Cardiac septum (tissue), 1 donor: Measurements from ENCODE around the gene ALX1. TPM values are rescaled to one million over a fixed set of nuclear protein-coding genes. Genes with fewer than 3 reads are reported as not detected.

Experiments
- DNase-seq: peaks from one replicate; pipeline ENCODE4 v3.0.0-alpha.2; 2020; ENCODE audit warnings: low spot score
- intact Hi-C: fragments of 100-400 bp; cut with DNase I; formaldehyde crosslinking; loops from one replicate; pipeline ENCODE4 v1.14.0; 2022
- long read RNA-seq: library from polyadenylated mRNA; unstranded; transcript quantifications from one replicate; pipeline ENCODE4 v2.0.0, GENCODE V29; 2021
- total RNA-seq: library from RNA; stranded (reverse); fragmentation: NEBNext Ultra II Directional; extraction: Animal tissue kit (Norgen Biotek cat#: 25700); gene quantifications from one replicate; pipeline ENCODE4 v1.2.1, GENCODE V29; 2021
- donor health status: DM: no; HTN: no; CAD: no.

Gene ALX1
- total RNA-seq = not detected
- long read RNA-seq, partial matches to known transcripts = 0 of 1 reads
- long read RNA-seq, other reads (novel, unspliced or antisense) = 0 of 1 reads

DNA sequence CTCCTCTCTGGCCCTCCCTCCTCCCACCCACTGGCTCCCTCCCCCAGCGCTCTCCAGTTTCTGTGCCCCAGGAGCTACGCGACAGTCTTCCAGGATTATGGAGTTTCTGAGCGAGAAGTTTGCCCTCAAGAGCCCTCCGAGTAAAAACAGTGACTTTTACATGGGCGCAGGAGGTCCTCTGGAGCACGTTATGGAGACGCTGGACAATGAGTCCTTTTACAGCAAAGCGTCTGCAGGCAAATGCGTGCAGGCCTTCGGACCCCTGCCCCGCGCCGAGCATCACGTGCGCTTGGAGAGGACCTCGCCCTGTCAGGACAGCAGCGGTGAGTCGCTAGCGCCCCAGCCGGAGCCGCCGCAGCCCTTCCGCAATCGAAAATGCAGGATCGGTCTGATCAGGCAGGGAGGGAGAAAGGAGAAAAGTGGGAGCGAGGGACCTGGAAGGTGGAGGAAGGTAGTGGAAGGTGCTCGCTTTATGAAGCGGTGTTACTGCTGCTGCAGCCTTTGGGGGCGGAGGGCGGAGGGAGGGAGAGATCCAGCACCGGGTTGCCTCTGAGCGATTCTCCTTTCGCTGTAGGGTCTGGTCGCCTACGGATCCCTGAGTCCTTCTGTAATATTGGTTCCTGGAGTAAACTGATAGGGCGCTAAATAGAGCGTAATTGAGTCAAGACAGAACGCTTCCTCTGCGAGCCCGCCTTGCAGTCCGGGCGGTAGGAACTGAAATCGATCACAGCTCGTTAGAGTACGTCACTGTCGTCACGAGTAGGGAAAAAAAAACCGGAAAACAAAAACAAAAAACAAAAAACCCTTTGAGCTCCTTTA lies at the start of gene ALX1:
TSS of gene ALX1 (plus strand) at position 56 of the 819 bp plus-strand sequence. CDS start at position 98, 42 bp downstream.
- intact Hi-C loops = no loop called here
- DNase-seq = no peak

- intact Hi-C loops = no loop called here
- no peak for DNase-seq
Measured at GRCh38 chr12:85237327-85237726, 42.7 kb upstream of the ALX1 start.

GRCh38 chr12:85244561-85244960 lies 35.5 kb upstream of the ALX1 start:
- DNase-seq = no peak
- intact Hi-C loops = no loop called here

GRCh38 chr12:85253853-85254252 lies 26.2 kb upstream of the ALX1 start:
- no peak for DNase-seq
- intact Hi-C loops = no loop called here

- intact Hi-C loops = no loop called here
- no peak for DNase-seq
Measured at GRCh38 chr12:85257671-85258070, 22.3 kb upstream of the ALX1 start.

DNA sequence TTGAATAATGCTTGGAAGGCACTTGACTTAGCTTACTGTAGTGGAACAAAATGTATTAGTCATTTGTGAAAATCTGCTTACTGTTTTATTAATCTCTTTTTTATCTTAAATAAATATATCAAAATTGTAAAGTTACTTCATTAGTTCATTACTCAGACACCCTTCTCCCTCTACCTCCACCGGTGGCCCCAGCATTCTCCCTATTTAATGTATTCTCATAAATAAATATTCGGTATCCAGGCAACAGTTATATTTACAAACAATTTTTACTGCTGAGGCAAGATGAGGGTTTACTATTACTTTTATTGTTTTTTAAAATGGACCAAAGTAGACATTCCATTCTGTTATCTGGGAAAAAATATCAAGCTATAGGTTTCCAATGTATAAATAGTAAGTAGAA lies 19.6 kb upstream of the ALX1 start:
- intact Hi-C loops = no loop called here
- DNase-seq = no peak

DNA sequence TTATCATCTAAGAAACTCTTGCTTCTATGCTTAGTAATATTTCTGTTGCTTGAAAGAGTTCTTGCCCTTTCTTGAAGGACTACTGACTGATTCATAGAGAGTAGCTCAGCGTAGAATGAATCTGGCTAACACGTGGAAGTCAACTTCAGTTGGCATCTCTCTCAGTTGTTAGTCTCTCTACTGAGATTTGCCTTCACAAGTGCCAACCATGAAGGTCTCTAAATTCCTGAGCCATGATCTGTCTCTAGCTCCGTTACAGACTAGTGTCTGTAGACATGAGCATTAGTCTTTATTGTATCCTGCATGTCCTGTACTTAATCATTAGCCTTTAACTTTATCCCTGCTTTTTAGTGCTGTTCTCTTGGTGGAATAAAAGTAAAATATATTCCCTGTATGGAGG lies 19.1 kb upstream of the ALX1 start:
- intact Hi-C loops = no loop called here
- no peak for DNase-seq

DNA sequence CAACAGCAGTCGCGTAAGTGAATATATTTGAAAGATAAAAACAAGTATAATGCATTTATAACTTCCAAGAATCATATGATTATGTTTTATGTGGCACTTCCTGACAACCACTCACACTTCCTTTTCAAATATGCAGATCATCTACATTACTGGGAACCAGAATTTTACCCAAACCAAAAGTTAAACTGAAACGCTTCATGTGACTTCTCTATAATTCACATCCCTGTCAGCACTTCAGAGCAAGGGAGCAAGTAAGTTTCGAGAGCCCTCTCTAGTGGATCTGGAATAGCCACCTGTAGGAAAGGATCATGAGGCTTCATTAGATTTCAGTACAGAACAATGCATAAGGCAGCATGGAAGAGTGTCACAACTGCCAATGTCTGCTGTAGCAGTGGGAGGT lies 13.7 kb upstream of the ALX1 start:
- intact Hi-C loops = no loop called here
- no peak for DNase-seq

- DNase-seq = no peak
- intact Hi-C loops = no loop called here
Measured at GRCh38 chr12:85273381-85274314, 6.4 kb upstream of the ALX1 start.

DNA sequence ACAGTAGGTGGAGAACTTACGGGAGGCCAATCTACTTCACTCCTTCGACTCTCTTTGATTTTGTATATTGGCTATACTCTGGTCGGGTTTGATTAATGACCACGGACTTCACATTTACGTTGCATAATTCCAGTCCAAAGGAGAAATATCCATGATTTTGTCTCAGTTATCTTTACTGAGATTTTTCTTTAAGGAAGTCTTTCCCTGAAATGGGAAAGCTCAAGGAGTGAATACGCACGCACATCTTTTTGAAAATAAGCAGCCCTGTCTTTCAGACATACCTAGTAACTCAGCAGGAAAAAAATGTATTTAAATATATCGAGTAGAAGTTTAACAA lies 5.7 kb upstream of the ALX1 start:
- intact Hi-C loops = no loop called here
- DNase-seq = no peak

GRCh38 chr12:85275374-85275773 lies 4.6 kb upstream of the ALX1 start:
- intact Hi-C loops = no loop called here
- DNase-seq = no peak

DNA sequence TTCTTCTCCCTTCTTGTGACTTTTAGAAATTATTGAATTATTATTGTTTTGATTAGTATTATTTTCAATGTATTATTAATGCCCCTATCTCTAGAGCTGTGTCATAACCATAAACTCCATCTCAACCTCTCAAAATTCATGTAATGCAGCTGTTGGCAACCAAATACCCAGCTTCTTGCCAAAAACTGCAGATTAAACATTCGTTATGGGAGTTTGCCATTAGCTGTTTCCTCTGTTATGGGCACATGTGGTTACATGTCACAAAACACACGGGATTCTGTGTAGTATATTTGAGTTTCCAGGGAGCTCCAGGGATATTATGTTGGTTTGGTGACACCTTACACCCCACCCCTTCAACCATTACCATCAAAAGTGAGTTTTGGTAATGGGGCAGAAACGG lies 2.8 kb upstream of the ALX1 start:
- intact Hi-C loops = no loop called here

DNA sequence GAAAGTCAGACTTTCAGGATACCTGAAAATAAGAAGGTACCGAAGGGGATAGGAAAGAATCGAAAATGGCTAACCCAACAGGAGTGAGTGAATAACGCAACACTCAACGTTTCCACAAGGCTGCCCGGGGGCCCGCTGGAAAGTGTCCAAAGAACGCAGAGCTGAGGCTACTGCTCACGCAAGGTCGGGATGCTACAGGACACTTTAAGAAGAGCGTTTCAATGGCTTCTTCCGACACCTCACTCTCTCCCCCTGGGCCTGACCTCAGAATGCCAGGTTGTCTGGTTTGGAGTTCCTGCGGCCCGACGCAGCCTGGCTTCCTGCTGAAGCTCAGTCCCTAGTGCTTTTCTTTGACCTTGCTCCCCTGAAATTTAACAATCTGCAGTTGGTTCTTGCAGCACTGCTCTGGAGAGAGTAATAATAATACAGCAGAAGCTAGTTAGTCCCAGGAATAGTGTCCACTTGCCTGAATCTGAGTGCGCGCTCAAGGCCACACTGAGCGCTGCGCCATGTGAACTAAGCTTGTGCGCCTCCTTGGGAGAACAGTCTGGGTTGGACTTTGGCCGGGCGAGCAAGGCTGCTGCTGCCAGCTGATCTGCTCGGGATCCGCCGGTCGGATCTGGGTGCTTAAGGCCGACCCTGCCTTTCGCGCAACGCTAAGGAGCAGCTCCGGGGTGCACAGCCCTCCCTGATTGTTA lies 2.0 kb upstream of the ALX1 start:
- intact Hi-C loops = no loop called here
- peak; percentile 73 for DNase-seq

More for the DNA sequence above, 2.8 kb upstream of the ALX1 start:
- DNase-seq = no peak

DNA sequence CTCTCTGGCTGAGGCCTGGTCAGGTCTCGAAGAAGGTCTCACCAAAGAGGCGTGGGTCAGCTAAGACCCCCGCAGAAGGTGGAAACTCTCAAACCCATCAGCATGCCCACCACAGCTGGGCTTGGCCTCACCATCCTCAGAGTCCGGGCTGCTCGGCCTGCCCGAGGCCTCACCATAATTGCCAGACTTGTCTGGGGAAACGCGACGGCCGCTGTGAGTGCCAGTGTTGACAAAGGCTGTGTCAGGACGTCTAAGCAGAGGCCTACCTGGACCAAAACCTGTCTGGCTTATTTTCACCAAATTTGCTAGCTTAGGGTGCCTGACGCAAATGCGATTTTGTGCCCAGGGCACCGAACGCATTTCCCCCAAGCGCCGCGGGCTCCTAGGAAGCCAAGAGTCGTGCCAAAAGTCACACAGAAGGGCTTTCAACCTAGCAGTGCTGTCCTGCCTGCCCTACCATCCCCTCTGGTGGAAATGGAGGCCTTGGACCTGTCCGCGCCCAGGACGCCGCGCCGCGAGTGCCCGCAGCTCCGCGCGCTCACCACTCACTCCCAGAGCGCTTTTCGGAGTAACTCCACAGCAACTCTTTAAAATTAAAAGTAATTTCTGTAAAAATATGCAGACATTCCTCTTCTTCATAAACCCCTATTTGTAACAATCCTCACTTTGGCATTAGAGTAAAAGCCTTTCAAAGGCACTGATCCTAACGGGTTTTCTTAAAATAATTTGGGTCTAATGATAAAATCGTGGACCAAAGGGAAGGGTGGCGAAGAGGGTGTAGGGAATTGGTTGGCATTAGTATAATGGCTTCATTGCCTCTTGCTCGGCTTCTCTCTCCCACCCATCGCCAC lies 1.2 kb upstream of the ALX1 start:
- peak; percentile 71 for DNase-seq

DNA sequence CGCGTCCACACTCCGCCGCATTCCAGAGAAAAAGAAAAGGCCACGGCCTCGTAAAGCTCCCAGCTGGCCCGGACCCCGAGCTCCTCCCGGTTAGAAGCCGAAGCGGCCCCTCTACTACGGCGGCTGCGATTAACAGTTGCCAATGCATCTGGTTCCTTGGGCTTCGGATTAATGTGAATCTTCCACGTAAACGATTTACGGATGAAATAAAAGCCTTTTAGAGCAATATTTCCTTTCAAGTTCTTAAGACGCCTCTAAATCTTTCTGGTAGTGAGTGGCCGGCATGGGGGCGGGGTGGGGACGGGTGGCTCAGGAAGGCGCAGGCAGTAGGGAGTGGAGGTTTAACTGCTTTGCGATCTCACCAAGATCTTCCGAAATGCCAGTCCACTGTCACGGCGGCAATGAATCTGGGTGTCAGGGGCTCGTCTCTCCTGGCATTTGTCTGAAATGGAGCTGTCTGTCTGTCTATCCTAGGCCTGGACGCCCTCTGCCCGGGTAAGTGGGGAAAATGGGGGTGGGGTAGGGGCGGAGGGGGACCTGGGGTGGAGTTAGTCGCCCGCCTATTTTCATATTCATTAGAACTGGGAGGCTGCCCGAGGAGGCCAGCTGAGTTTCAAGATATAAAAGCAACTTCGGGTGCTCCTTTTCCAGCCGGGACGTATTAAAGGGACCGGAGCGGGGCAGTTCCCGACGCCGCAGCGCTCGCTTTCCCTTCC lies 413 bp upstream of the ALX1 start:
- no peak for DNase-seq
- intact Hi-C loops = no loop called here

More for the DNA sequence above, 1.2 kb upstream of the ALX1 start:
- intact Hi-C loops = no loop called here

- DNase-seq = no peak
Measured at GRCh38 chr12:85280984-85281630, 1.1 kb downstream of the ALX1 start.

GRCh38 chr12:85281636-85282312 lies 1.8 kb downstream of the ALX1 start:
- DNase-seq = no peak
- intact Hi-C loops = no loop called here

More at GRCh38 chr12:85280984-85281630, 1.1 kb downstream of the ALX1 start:
- intact Hi-C loops = no loop called here
